COLO829 (cell line): Measurements from ENCODE around the gene KIF16B.

Experiments
- DNase-seq: peaks from one replicate; pipeline ENCODE4 v3.0.0; 2012; ENCODE audit warnings: low spot score

KIF16B gene

DNA sequence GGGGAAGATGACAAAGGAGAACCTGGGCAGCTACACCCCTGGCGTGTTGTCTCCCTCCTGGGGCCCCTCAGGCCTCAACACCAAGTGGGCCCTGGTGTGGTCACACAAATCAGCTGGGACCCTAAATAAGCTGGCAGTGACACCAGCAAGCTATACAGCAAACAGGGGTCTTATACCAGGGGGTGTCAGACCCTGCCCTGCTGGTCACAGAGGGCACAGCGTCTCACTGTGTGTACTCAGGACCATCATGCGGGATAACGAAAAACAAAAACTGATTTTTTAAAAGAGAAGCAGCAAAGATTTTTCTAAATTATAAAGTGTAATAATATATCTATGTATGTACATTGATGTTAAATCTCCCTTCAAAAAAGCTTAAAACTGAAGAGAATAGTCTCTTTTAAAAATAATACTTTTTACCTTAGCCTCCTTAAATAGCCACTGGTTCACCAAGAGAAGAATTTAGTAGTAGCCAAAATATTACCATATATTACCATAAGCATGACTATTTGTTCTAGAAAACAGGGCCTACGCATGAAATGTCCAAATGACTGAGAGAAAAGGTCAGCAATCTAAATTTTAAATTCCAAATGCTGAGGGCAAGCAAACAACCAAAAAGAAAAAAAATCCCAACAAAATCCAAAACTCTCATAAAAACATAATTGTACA is 220.4 kb downstream of the KIF16B start:
- no peak for DNase-seq

DNA sequence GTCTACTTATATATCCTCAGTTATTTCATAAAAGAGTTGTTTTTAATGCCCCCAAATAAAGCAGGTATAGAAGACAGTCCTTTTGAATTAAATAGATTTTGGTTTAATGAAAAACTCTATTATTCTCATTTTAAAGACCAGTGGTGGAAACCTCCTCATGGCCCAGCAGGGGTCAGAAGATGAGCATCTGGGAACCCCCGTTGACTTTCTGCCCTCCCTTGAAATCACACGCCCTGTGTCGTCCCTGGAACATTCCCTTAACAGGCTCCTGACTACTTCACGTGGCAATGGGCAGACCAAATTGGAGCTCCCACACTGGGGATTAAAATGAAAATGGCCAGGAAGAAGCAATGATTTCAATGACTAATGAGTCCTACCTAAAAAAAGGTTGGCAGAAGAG is 220.9 kb downstream of the KIF16B start:
- no peak for DNase-seq

DNA sequence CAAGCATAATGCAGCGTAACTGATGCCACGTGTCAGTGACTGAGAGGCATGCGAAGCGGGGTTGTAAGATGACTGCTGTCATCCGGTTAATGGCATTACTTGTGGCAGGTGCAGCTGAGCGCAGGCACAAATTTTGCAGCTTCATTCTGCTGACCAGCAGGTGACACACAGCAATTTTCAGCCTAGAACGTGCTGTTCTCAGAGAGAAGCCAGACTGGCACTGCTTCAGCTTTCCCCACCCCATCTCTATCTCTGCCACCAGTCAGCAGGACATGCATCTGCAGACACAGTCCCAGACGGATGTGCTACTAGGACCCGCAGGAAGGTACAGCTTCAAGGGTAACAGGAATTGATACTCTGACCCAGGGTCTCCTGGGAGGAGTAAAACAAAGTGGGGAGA is 221.8 kb downstream of the KIF16B start:
- no peak for DNase-seq

DNA sequence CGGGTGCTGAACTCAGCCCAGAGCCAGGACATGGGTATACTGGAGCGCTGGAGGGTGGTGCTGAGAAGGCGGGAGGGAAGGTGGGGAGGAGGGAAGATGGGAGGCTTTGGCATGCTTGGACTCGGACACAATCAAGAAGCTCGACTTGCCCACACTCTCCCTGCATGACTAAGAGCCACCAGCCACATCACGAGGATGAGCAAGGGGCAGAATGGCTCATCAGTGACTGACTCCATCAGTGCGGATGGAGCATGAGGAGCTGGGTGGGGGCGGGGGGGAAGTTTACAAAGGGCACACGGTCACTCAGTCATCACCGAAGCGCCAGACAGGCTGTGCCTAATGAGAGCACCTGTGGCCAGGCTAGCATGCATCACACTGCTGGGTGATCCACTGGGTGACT is 222.8 kb downstream of the KIF16B start:
- peak; percentile 34 for DNase-seq

DNA sequence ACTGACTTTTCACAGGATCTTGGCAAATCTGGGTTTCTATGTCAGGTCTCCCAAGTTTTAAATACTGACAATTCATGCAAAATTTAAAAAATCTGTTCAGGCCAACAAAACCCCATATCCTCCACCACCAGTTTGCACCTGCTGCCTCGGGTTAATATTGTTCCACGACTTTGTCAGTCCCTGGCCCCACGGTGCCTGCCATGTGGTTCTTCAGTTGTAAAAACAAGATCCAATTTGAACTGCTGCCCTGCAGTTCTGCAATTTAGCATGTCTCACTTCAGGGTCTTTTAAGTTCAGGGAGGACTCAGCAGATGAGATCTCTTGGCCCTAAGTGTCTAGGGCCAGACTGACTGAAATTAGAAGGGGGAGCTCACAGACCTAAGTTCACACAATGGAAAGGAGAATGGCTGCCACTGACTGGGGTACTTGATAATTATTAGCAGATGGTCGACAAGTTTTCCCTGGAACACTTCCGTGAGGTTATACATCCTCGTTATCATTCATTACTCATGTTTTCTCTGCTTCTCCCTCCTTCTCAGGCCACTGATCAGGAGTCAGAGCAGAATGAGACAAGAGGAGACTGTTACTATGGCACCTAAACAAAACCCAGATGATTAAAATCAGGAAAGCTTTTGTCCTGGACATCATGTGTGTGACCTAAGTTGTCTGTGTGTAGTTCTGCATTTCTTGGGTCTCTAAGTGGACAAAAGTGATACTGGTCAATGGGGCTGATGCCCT is 223.6 kb downstream of the KIF16B start:
- DNase-seq, result no peak

DNA sequence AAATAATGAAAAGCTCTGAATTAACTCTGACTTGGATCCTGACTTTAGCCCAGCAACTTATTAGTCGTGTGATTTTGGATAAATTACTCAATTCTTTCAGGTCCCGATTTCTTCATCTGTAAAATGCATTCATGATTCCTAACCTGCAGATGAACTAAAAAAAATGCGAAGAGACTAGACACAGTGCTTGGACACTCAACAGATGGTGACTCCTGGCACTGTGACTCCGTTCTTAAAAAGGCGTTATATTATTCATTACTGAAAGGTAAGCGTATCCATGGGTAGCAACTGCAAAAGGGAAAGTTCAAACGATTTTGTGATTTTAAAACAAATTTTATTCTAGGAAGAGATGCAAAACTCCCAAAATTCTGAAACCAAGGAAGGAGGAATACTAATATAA is 226.3 kb downstream of the KIF16B start:
- DNase-seq, result no peak

DNA sequence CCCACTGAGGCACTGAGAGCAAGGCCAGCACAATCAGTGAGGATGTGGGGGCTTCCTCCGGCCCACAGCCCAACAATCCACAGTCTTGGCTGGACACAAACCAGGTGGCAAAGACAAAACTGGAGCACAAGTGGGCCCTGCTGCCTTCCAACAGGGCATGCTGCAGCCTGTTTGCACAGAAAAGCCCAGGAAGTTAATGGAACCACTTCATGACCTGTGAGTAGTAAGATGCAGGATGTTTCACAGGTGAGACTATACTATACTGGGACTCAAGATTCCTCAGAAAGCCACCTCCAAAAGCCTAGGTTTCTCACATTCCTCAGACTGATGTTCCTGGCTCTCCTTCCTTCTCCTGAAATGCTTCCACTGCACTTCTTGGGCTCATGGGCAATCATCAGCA is 235.5 kb downstream of the KIF16B start:
- no peak for DNase-seq

DNA sequence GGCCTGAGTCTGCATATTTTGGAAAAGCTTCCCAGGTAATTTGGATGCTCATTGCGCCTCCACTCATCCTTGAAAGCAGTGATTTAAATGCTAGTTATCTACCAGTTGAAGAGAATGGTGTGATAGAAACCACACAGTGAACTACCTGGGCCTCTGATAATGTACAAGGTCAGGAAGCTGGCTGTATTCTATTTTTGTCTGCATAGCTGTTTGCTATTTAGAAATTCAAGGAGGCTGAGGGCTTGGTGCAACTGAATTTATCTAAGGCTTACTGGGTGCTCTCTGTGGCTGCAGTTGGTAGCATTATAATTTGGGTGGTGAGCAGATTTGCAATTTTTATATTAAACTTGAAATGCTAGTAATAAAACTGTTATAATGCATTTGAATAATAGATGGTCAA is 245.6 kb downstream of the KIF16B start:
- no peak for DNase-seq

DNA sequence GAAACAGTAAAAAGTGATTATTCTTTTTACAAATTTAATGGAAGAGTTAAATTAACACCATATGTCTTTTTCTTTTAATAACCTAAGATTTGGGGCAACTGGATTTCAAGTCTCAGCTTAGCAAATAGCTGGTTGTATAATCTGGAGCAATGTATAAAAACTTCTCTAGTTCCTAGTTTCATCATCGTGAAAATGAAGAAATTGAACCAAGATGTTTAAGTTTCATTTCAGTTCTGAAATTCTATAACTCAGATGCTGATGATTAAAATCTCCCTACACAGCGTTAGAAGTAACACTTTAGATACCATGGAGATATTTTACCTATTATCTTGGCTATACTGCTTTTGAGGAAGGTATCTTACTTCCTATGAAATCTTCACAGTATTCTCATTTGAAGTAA is 252.0 kb downstream of the KIF16B start:
- no peak for DNase-seq

DNA sequence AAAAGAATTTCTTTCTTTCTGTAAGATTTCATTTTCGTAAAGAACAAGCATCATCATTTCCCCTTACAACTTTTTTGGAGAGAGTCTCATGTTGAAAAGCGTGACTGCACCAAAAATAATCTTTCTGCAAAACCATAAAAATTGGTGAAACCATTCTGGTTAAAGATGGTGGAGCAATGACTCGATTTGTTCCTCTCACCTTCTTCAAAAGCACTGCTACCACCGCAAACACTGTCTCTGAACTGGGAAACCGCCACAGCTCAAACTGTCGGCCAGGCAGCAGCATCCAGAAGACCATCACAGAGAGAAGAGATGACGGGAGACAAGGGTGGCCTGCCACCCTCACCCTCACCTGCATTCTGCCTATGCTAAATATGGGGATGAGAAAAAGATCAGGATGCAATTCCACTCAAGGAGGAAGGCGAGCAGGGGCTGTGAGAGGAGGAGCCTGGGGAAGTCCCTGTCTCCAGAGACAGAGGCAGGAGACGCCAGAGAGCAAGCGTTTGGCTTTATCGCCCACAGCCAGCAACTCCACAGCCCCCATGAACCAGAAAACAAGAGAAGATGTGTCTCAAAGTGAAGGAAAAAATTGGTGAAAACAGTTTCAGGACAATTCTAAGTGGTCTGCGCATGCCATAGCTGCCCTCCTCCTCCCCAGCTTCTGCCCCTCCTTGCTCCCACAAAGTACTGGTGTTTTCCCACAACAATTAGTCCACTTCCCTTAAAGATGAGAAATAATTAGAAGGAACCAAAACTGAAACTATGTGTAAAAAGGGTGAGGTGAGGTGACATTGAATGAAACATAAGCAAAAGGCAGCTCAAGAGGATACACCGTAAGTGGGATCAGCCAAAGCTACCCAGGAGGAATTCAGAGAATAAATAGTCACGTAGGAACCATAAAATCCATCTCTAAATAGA is 255.5 kb downstream of the KIF16B start:
- DNase-seq, result no peak

DNA sequence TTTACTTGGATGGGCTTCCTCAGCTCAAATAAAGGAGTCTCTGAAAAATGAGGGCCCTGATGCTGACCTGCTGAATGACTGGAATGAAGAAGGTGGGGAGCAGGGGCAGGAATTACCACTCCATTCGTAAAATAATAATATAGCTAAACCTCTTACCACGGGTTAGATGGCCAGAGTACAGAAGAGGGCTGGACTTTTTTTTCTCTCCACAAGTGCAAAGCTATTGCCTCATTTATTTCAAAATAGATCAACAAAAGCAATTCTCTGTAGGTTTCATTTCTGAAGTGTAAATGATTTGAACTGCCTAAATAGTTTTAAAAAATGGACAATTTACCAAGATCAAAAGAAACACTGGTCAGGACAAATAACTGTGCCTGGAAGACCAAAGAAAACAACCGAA is 256.7 kb downstream of the KIF16B start:
- DNase-seq, result no peak

DNA sequence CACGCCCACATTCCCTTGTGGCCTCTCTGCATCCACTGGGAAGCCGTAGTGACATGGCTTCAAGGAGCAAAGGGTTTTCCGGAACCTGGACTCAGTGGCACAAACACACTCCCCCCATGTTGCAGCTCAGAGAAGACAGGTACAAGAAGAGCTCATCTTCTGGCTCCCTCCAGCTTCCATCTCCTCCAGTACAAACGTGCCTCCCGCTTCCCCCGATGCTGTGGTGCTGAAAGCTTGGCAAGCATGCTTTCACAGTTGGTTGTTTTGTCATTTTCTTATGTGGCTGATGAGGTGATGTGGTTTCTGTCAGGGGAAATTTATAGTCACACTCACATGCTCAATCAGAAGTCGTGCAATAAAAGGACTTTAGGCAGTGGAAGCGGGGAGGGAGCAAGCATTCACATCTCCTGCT is 258.5 kb downstream of the KIF16B start:
- DNase-seq, result no peak

DNA sequence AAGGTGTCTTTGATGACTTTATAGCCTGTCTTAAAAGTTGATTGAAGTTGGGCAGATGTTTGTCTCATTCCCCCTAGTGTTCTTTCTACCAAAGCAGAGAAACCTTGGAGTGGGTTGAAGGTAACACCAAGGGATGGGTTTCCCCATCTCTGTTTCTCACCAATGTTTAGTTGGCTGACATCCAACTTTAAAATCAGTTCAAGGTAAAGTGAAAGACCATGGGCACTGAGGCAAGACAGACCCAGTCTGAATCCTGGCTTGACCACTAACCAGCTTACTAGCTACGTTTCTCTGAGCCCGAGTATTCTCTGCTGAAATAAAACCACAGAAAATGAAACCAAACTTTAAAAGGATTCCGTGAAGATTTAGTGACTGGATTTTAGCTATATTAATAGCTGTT is 258.9 kb downstream of the KIF16B start:
- DNase-seq, result no peak

DNA sequence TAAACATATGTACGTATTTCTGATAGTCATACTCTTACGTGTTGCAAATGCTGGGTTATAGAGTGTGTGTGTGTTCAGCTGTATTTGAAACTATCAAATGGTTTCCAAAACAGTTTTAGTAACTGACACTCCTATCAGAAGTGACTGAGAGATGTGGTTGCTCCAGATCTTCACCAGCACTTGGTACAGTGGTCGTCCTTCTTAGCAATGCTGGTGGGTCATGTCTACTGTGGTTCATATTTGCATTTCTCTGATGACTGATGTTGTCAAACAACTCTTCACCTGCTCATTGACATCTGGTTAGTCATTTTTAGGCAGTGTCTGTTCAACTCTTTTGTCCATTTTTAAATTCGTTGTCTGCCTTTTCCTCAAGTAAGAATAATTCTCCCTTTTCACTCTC is 259.3 kb downstream of the KIF16B start:
- no peak for DNase-seq

DNA sequence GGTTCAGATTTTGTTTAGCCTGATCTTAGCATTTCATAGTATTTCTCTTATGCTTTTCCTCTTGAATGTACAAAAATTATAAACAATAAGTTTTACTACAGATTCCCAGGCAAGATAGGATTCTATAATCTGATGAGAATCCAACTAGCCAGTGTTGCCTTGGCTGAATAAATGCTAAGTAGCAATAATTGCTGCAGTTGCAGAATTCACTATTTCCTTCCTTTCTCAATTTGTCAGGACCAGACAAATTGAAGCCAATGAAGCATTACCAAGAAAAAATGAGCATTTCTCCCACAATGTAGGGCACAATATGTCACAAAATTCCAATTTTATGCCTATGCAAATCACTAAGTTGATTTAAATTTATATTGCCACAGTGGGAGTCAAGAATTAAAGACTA is 260.2 kb downstream of the KIF16B start:
- no peak for DNase-seq

DNA sequence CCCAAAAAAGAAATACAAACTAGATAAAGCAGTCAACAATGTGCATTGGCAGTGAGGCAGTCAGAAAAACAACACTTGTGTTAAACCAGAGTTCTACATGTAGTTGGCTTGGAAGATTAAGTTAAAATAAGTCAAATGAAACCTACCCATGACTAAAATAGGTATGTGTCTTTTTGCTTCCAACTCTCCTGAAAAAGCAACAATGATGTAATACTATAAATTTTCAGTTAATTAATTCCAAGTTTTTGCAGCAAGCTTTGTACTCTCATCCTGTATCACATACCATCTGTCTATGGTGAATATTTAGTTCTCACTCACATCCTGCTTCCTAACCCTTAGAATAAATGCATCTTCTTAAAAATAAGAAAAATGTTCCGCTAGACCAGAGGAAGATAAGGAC is 261.5 kb downstream of the KIF16B start:
- no peak for DNase-seq

DNA sequence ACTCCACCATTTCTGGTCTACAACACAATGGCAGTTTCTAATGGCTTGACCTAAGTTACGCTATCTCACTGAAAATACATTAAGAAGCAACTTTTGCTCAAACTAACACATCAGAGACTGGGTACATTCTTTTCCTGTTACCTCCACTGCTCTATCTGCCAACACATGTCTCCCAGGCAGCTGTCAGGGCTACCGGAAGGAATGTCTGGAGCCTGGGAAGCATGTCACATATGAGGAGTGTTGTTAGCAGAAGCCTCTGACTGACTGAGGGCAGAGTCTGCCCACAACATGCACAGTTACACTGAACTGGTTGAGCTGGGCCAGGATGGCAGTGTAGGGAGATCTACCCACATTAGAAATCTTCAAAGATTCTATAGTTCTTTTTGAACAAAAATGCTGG is 264.5 kb downstream of the KIF16B start:
- no peak for DNase-seq

DNA sequence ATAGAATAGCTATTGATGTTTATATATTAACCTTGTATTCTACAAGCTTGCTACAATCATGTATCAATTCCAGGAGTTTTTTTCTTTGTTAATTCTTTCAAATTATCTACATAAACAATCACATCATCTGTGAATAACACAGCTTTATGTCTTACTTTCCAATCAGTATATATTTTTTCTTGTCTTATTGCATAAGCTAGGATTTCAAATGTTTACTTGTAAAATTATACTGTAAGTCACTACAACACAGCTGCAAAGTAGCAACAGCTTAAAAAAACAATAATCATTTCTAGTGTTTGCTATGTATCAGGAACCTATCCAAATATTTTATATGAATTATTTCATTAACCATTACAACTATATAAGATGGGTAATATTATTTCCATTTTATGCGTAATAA is 270.4 kb downstream of the KIF16B start:
- no peak for DNase-seq

DNA sequence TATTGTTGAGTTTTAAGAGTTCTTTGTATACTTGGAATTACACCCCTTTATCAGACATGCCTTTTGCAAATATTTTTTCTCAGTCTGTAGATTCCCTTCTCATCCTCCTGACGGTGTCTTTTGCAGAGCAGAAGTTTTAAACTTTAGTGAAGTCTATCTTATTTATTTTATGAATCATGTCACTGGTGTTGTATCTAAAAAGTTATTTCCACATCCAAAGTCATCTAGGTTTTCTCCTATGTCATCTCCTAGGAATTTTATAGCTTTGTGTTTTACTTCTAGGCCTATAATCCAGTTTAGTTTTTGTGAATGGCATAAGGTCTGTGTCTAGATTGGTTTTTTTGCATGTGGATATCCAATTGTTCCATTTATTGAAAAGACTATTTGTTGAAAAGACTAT is 271.3 kb downstream of the KIF16B start:
- no peak for DNase-seq

DNA sequence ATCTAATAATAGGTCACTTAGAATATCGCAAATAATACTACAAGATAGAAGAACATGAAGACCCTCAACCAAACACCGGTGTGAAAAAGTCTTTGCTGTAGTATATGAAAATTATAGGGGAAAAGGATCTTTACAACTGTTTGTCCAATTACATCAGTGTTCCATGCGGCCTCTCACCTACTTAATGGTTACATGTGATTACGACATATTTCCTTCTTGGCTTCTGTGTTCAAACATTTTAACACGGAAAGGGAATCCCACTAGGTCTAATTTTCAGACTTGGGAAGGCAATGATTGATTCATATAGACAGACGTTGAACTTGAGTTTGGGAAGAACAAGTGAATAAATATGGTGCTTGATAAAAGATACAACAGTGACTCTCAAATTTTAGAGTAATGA is 273.4 kb downstream of the KIF16B start:
- no peak for DNase-seq

DNA sequence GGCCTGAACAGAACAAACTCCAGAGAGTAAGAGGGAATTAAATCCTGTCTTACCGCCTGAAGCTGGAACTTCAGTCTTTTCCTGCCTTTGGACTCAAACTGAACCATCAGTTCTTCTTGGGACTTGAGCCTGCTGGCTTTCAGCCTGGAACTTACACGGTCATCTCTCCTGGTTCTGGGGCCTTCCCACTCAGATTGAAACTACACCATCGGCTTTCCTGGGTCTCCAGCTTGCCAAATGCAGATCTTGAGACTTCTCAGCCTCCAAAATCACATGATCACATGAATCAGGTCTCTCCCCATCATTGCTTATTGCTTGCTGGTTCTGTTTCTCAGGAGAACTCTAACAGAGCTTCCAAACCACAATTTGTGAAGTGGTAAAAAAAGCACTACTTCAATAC is 276.3 kb downstream of the KIF16B start:
- DNase-seq, result no peak

DNA sequence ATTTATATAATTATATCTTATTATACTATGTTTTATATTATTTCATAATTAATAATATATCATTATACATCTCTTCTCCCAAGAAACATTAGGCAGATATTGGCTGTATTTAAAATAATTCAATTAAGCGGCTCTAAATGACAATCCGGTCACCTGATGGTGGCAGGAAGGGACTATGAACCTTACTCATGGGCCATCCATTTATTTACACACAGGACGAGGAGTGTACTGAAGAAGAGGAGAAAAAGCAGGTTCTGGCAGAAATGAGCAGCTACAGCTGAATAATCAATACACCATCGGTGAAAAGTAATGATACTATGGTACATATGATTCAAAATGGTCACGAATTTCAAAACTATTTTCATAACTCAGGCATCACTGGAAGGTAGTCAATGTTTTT is 277.7 kb downstream of the KIF16B start:
- DNase-seq, result no peak

DNA sequence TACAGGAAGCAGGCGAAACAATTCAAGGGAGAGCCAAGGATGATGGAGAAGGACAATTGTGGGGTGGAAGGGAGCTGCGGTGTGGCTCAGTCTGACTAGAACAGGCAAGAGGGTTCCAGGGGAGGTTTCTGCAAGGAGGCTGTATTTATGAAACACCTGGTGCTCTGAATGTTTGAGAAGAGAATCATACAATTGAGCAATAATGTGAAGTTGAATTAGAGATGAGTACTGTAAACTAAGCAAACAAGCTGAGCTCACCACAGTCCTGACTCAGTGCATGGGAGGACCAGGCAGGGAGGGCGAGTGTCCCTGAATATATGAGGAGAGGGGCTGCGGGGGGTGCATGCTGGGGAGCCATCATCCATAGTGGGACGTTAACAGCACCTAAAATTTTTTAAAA is 279.7 kb downstream of the KIF16B start:
- DNase-seq, result no peak
